Caco-2 (cell line): ENCODE measurements around the gene OSBPL2. TPM values are rescaled to one million over a fixed set of nuclear protein-coding genes. Genes with fewer than 3 reads are reported as not detected.

Experiments
- BruUV-seq: library from RNA; stranded (reverse); fragments of 400-500 nt; replicated peaks from 2 replicates; lab custom pipeline; 2021; lab: Mats Ljungman, UMichigan
- CTCF ChIA-PET: fragments of 300-600 bp; sonication (Branson Sonifier 250); formaldehyde crosslinking; loops from one replicate; lab custom pipeline; 2022; ENCODE audit warnings: antibody characterized with exemption; lab: Charles Lee
- POLR2A ChIA-PET: fragments of 300-600 bp; sonication (Branson Sonifier 250); formaldehyde crosslinking; loops from one replicate; lab custom pipeline; 2022; ENCODE audit warnings: antibody characterized with exemption; lab: Charles Lee
- DNase-seq, 2 experiments: peaks; one replicate each; pipeline versions ENCODE4 v3.0.0 to v3.0.0-alpha.2; 2020 to 2022
- H3K27me3 ChIP-seq: replicated peaks from 2 replicates; pipeline ENCODE4 v1.6.0; 2011; ENCODE audit warnings: low read length; ENCODE audit not compliant: control insufficient read depth, insufficient read depth
- H3K36me3 ChIP-seq: 2 replicates; pipeline ENCODE4 v1.5.1; 2011; ENCODE audit warnings: low read length; ENCODE audit not compliant: control insufficient read depth, insufficient read depth
- H3K4me1 ChIP-seq: fragments of 250-450 bp; sonication (Bioruptor Pico); 2 replicates; pipeline ENCODE4 v1.5.1; 2020; ENCODE audit warnings: mild to moderate bottlenecking
- H3K4me3 ChIP-seq: 2 replicates; pipeline ENCODE4 v1.5.1; 2011; ENCODE audit warnings: low read depth, mild to moderate bottlenecking, control low read depth, low read length
- H3K9me3 ChIP-seq: fragments of 250-450 bp; sonication (Bioruptor Pico); 2 replicates; pipeline ENCODE4 v1.5.1; 2020; ENCODE audit warnings: mild to moderate bottlenecking, moderate library complexity
- H3K27ac Mint-ChIP-seq: one replicate; pipeline ENCODE4 v1.8.0; 2022; ENCODE audit warnings: mixed read lengths; ENCODE audit not compliant: unreplicated experiment
- H3K27me3 Mint-ChIP-seq: one replicate; pipeline ENCODE4 v1.8.0; 2022; ENCODE audit warnings: mixed read lengths; ENCODE audit not compliant: insufficient read depth, unreplicated experiment
- H3K36me3 Mint-ChIP-seq: one replicate; pipeline ENCODE4 v1.8.0; 2022; ENCODE audit warnings: mild to moderate bottlenecking, mixed read lengths; ENCODE audit not compliant: insufficient read depth, unreplicated experiment
- H3K4me1 Mint-ChIP-seq: one replicate; pipeline ENCODE4 v1.8.0; 2022; ENCODE audit warnings: low read depth, mixed read lengths; ENCODE audit not compliant: unreplicated experiment
- H3K4me3 Mint-ChIP-seq: one replicate; pipeline ENCODE4 v1.8.0; 2022; ENCODE audit warnings: mild to moderate bottlenecking, moderate library complexity, mixed read lengths; ENCODE audit not compliant: unreplicated experiment
- H3K9me3 Mint-ChIP-seq: one replicate; pipeline ENCODE4 v1.8.0; 2022; ENCODE audit warnings: mixed read lengths; ENCODE audit not compliant: unreplicated experiment
- intact Hi-C: fragments of 100-400 bp; cut with micrococcal nuclease; formaldehyde crosslinking; loops from one replicate; pipeline ENCODE4 v1.10.0; 2022; ENCODE audit not compliant: unreplicated experiment
- total RNA-seq: library from RNA; stranded (reverse); gene quantifications from 2 replicates; pipeline ENCODE4 v1.2.3, GENCODE V29; 2022
- TF ChIP-seq, protein P1 (sequence below), 2 experiments: fragments of 200-600 bp in 1 of 2; IDR thresholded peaks; 1 replicate in 1 of 2; 2 replicates in 1 of 2; pipeline versions ENCODE4 v1.5.1 to v1.8.0; 2011 to 2022; ENCODE audit warnings: antibody characterized with exemption in 1 of 2, control low read depth in 1 of 2, inconsistent platforms in 1 of 2, low read depth in 1 of 2, low read length in 1 of 2, mild to moderate bottlenecking in 1 of 2, moderate library complexity in 1 of 2; ENCODE audit not compliant: insufficient read depth in 1 of 2, severe bottlenecking in 1 of 2, unreplicated experiment in 1 of 2

OSBPL2 gene
- total RNA-seq, 1 experiment from 2014 or later, result 132 TPM

DNA sequence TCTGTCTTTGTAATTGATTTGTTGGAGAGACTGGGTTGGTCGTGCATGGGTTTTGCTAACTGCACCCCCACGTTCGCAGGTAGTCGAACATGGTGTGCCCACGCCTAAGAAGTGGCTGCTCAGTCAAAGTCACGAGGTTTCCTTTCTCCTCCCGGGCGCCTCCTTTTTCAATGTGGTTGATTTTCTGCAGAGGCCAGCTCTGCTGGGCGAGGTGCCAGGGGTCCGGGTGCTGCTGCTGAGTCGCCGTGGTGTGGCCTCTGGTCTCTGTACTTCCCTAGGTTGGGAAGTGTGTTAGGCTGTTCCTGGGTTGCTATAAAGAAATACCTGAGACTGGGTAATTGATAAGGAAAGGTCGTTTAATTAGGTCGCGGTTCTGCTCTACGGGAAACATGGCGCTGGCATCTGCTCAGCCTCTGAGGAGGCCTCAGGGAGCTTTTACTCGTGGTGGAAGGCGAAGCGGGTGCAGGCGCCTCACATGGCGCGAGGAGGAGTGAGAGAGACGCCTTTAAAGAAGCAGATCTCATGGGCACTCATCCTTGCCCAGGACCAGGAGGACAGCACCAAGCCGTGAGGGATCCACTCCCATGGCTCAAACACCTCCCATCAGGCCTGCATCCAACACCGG lies 14.1 kb downstream of the OSBPL2 start:
- Mint-ChIP-seq H3K4me1 (peaks cover 7% of the 10 kb centered on the region), H3K36me3 (peaks cover 56% of the 10 kb centered on the region), H3K9me3 (no peaks in the 10 kb centered on the region), H3K27ac (no peak overlapping the region), H3K27me3 (no peaks in the 10 kb centered on the region), H3K4me3 (no peak overlapping the region)
- ChIA-PET CTCF (no interaction called here), POLR2A (no interaction called here)
- Histone ChIP-seq H3K9me3 (no peaks in the 10 kb centered on the region), H3K4me3 (no peak overlapping the region), H3K36me3 (peaks cover 5% of the 10 kb centered on the region), H3K4me1 (no peaks in the 10 kb centered on the region), H3K27me3 (no peaks in the 10 kb centered on the region)
- intact Hi-C loops, result no loop called here
- TF ChIP-seq, protein P1, sequence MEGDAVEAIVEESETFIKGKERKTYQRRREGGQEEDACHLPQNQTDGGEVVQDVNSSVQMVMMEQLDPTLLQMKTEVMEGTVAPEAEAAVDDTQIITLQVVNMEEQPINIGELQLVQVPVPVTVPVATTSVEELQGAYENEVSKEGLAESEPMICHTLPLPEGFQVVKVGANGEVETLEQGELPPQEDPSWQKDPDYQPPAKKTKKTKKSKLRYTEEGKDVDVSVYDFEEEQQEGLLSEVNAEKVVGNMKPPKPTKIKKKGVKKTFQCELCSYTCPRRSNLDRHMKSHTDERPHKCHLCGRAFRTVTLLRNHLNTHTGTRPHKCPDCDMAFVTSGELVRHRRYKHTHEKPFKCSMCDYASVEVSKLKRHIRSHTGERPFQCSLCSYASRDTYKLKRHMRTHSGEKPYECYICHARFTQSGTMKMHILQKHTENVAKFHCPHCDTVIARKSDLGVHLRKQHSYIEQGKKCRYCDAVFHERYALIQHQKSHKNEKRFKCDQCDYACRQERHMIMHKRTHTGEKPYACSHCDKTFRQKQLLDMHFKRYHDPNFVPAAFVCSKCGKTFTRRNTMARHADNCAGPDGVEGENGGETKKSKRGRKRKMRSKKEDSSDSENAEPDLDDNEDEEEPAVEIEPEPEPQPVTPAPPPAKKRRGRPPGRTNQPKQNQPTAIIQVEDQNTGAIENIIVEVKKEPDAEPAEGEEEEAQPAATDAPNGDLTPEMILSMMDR (IDR thresholded peaks at IDR 0.05; ENCODE audit: insufficient read depth in 1 of 2, low read depth in 1 of 2, low read length in 1 of 2, severe bottlenecking in 1 of 2, unreplicated experiment in 1 of 2), result no peak
- no TSS peak for BruUV-seq
- DNase-seq, result no peak

DNA sequence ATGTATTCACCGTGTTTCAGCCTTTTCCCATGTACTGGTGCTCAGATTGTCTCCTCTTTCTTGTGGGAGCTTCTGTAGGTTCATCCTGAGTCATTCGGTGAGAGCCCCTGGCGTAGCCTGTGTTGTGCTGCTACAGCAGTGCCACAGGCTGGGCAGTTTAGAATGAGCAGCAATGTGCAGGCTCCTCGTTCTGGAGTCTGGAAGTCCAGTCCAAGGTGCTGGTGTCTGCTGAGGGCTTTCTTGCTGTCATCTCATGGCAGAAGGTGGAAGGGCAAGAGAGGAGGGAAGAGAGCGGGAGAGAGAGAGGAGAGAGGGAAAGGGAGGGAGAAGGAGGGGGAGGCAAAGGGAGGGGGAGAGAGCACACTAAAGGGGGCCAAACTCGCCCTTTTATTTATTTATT lies 15.1 kb downstream of the OSBPL2 start:
- H3K9me3 Mint-ChIP-seq, result no peaks in the 10 kb centered on the region
- no peak overlapping the region for H3K27ac Mint-ChIP-seq
- H3K36me3 Mint-ChIP-seq, result peaks cover 59% of the 10 kb centered on the region
- Histone ChIP-seq H3K27me3 (no peaks in the 10 kb centered on the region), H3K4me1 (no peaks in the 10 kb centered on the region), H3K4me3 (no peak overlapping the region), H3K9me3 (no peaks in the 10 kb centered on the region), H3K36me3 (peaks cover 5% of the 10 kb centered on the region)
- no TSS peak for BruUV-seq
- TF ChIP-seq, protein P1 (IDR thresholded peaks at IDR 0.05; ENCODE audit: insufficient read depth in 1 of 2, low read depth in 1 of 2, low read length in 1 of 2, severe bottlenecking in 1 of 2, unreplicated experiment in 1 of 2), result no peak
- DNase-seq, result peak in 1 of 2 experiments; percentile 45
- ChIA-PET POLR2A (no interaction called here), CTCF (no interaction called here)
- no peaks in the 10 kb centered on the region for H3K27me3 Mint-ChIP-seq
- H3K4me3 Mint-ChIP-seq, result no peak overlapping the region
- intact Hi-C loops, result no loop called here
- peaks cover 7% of the 10 kb centered on the region for H3K4me1 Mint-ChIP-seq

DNA sequence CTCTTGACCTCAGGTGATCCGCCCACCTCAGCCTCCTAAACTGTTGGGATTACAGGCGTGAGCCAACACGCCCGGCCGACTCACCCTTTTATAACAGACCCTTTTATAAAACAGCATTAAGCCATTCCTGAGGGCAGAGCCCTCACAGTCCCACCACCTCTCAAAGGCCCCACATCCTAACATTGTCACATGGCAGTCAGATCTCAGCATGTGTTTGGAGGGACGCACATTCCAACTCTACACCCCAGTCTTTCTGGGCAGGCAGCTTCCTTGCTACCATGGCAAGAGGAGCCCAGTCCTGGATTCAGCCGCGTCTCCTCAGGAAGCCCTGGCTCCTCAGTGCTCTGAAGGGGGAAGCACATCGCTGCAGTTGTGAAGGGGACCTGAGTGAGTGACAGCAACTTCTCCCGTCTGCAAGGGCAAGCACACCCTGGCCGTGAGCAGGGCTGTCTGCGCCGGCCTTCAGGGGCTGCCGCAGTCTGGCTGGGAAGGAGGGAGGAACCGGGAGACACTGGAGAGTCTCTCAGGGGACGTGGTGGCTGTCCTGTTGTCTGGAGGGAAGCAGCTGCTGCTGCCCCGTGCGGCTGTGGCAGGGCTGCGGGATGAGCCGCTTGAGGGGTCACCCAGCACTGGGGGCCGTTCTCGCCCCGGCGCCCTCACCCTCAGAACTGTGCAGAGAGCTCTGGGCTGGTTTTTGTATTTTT lies 15.9 kb downstream of the OSBPL2 start:
- BruUV-seq, result no TSS peak
- Mint-ChIP-seq H3K27ac (no peak overlapping the region), H3K9me3 (no peaks in the 10 kb centered on the region), H3K27me3 (no peaks in the 10 kb centered on the region), H3K36me3 (peaks cover 67% of the 10 kb centered on the region), H3K4me3 (no peak overlapping the region), H3K4me1 (peaks cover 7% of the 10 kb centered on the region)
- H3K4me3 ChIP-seq, result no peak overlapping the region
- ChIA-PET CTCF (no interaction called here), POLR2A (no interaction called here)
- TF ChIP-seq, protein P1 (IDR thresholded peaks at IDR 0.05; ENCODE audit: insufficient read depth in 1 of 2, low read depth in 1 of 2, low read length in 1 of 2, severe bottlenecking in 1 of 2, unreplicated experiment in 1 of 2), result no peak
- peaks cover 5% of the 10 kb centered on the region for H3K36me3 ChIP-seq
- DNase-seq, result no peak
- H3K4me1 ChIP-seq, result no peaks in the 10 kb centered on the region
- no peaks in the 10 kb centered on the region for H3K27me3 ChIP-seq
- intact Hi-C loops, result no loop called here
- H3K9me3 ChIP-seq, result no peaks in the 10 kb centered on the region
